WERI-Rb-1 (cell line): Measurements from ENCODE around the gene SUN1.

Experiments
- DNase-seq: peaks from one replicate; pipeline ENCODE4 v3.0.0-alpha.2; 2020
- H3K27ac ChIP-seq: fragments of 250-450 bp; sonication (Bioruptor Pico); 2 replicates; pipeline ENCODE4 v1.5.1; 2020; ENCODE audit warnings: mild to moderate bottlenecking, moderate library complexity
- H3K27me3 ChIP-seq: fragments of 250-450 bp; sonication (Bioruptor Pico); 2 replicates; pipeline ENCODE4 v1.5.1; 2021; ENCODE audit warnings: mild to moderate bottlenecking, low read depth, moderate library complexity; ENCODE audit not compliant: insufficient read depth, severe bottlenecking
- H3K36me3 ChIP-seq: fragments of 250-450 bp; sonication (Bioruptor Pico); 2 replicates; pipeline ENCODE4 v1.5.1; 2020; ENCODE audit warnings: mild to moderate bottlenecking, moderate library complexity
- H3K4me3 ChIP-seq: 2 replicates; pipeline ENCODE4 v1.5.1; 2011; ENCODE audit warnings: low read depth, mild to moderate bottlenecking, control low read depth, low read length
- H3K9me3 ChIP-seq: fragments of 250-450 bp; sonication (Bioruptor Pico); 2 replicates; pipeline ENCODE4 v1.5.1; 2021; ENCODE audit warnings: mild to moderate bottlenecking, moderate library complexity; ENCODE audit not compliant: severe bottlenecking
- TF ChIP-seq, protein P1 (sequence below): IDR thresholded peaks from 2 replicates; pipeline ENCODE4 v1.5.1; 2011; ENCODE audit warnings: low read depth, mild to moderate bottlenecking, control low read depth, inconsistent platforms, low read length

The SUN1 gene

DNA sequence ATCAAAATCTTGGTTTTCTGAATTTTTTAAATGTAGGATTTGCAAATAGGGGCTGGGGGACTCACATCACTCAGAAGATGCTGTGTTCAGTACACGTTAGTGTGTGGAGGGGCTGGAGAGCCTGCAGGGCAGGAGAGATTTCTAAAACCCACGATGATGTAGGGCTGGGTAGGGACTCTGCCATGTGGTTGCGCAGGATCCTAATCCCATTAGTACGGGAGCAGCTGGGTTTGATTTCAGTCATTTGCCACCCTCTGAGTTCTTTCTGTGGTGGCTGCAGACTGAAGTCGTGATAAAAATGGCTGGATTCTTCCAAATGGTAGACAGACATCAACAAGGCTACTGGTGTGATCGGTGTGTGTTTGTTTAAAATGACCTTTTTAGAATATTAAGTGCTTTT lies 29.9 kb downstream of the SUN1 start:
- Histone ChIP-seq H3K36me3 (peaks cover 84% of the 10 kb centered on the region), H3K27ac (no peak overlapping the region), H3K27me3 (no peaks in the 10 kb centered on the region), H3K9me3 (no peaks in the 10 kb centered on the region), H3K4me3 (no peak overlapping the region)
- DNase-seq = no peak
- TF ChIP-seq, protein P1, sequence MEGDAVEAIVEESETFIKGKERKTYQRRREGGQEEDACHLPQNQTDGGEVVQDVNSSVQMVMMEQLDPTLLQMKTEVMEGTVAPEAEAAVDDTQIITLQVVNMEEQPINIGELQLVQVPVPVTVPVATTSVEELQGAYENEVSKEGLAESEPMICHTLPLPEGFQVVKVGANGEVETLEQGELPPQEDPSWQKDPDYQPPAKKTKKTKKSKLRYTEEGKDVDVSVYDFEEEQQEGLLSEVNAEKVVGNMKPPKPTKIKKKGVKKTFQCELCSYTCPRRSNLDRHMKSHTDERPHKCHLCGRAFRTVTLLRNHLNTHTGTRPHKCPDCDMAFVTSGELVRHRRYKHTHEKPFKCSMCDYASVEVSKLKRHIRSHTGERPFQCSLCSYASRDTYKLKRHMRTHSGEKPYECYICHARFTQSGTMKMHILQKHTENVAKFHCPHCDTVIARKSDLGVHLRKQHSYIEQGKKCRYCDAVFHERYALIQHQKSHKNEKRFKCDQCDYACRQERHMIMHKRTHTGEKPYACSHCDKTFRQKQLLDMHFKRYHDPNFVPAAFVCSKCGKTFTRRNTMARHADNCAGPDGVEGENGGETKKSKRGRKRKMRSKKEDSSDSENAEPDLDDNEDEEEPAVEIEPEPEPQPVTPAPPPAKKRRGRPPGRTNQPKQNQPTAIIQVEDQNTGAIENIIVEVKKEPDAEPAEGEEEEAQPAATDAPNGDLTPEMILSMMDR = no peak

DNA sequence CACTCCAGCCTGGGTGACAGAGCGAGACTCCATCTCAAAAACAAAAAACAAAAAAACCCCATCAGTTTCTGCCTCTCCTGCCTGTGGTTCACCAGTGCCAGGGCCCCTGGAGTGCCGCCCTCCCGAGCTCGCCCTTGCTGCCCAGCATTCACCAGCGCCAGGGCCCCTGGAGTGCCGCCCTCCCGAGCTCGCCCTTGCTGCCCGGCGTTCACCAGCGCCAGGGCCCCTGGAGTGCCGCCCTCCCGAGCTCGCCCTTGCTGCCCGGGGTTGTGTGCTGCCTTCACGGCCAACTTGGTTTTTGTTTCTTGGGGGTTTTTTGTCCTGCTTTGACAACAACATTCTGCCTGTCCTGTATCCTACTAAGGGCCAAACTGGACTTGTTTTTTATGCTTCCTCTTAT lies 30.8 kb downstream of the SUN1 start:
- H3K36me3 ChIP-seq = peaks cover 85% of the 10 kb centered on the region
- no peak for DNase-seq
- no peak overlapping the region for H3K4me3 ChIP-seq
- H3K27me3 ChIP-seq = no peaks in the 10 kb centered on the region
- TF ChIP-seq, protein P1 = no peak
- no peak overlapping the region for H3K27ac ChIP-seq
- H3K9me3 ChIP-seq = no peaks in the 10 kb centered on the region

GRCh38 chr7:865921-866320 lies 33.6 kb downstream of the SUN1 start:
- no peak for DNase-seq
- H3K27ac ChIP-seq = no peak overlapping the region
- no peaks in the 10 kb centered on the region for H3K9me3 ChIP-seq
- no peak overlapping the region for H3K4me3 ChIP-seq
- no peaks in the 10 kb centered on the region for H3K27me3 ChIP-seq
- TF ChIP-seq, protein P1 = no peak
- H3K36me3 ChIP-seq = peaks cover 76% of the 10 kb centered on the region

DNA sequence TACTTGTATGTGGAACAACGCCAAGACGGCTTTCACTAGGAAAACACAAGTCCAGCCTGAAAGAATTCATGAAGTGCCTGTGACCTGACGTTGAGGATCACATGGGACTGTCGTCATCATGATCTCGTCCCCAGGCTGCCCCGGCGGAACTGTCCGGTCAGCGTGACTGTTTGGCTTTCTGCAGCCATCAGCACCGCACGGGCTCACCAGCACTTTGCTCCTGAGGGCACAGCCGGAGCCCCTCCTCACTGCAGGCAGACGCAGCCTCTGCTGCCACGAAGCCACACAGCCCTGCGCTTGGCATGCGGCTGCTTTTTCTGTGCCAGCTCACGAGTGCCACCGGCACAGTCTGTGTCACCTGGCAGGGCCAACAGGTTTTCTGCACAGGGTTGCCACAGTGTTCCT lies 34.7 kb downstream of the SUN1 start:
- no peaks in the 10 kb centered on the region for H3K9me3 ChIP-seq
- DNase-seq = no peak
- H3K4me3 ChIP-seq = no peak overlapping the region
- TF ChIP-seq, protein P1 = no peak
- no peaks in the 10 kb centered on the region for H3K27me3 ChIP-seq
- no peak overlapping the region for H3K27ac ChIP-seq
- H3K36me3 ChIP-seq = peaks cover 65% of the 10 kb centered on the region

DNA sequence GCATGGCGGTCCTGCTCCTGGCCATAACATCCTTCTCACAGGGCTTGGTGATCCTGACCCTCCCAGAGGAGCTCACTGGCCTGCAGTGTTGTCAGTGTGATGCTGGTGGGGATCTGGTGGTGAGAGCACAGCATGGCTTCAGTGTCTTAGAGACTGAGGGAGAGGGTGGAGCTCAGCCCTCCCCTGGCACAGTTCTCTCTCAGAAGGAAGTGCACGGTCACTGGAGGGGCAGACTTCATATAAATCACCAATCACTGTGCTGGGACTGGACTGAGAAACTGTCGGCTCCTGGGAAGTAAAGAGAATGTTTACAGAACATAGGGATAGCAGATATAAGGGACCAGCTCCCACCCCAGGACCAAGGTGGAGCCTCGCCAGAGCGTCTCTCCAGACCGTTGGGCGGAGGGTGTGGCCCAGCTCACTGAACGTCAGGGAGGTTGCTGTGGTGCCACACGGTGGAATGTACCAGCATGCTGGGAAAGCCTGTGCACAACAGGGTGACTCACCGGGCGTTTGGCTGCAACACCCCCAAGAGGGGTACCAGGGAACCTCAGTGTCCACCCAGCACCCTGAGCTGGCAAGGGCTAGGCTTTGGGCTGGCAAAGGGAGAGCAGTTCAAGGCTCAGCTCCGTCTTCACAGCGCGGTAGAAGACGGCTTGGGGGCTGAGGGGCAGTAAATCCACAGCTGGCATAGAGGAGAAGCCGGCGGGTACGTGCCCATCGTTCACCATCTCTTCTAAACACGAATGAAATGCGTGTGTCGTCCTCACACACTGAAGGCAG lies 35.3 kb downstream of the SUN1 start:
- DNase-seq = no peak
- peaks cover 63% of the 10 kb centered on the region for H3K36me3 ChIP-seq
- no peaks in the 10 kb centered on the region for H3K27me3 ChIP-seq
- no peaks in the 10 kb centered on the region for H3K9me3 ChIP-seq
- H3K27ac ChIP-seq = no peak overlapping the region
- TF ChIP-seq, protein P1 = no peak
- H3K4me3 ChIP-seq = no peak overlapping the region

DNA sequence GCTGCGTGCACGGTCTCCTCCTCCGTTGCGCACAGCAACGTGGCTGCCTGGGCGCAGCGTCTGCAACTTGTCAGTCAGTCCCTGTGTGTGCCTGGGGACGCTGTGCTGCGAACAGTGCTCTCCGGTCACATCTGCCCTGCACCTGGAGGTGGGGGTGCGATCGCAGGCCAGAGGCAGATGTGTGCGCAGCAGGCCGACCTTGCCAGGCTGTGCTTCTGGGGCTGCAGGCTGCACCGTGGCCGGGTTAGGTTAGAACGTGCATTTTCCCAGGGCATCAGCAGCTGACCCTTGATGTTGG lies 35.9 kb downstream of the SUN1 start:
- DNase-seq = no peak
- peaks cover 66% of the 10 kb centered on the region for H3K36me3 ChIP-seq
- no peak overlapping the region for H3K4me3 ChIP-seq
- TF ChIP-seq, protein P1 = no peak
- no peaks in the 10 kb centered on the region for H3K9me3 ChIP-seq
- no peaks in the 10 kb centered on the region for H3K27me3 ChIP-seq
- H3K27ac ChIP-seq = no peak overlapping the region
